UCSD-AML1 (cell line): ENCODE measurements around the gene KCNJ11.

Experiments
- DNase-seq: peaks from one replicate; lab custom pipeline; 2025; ENCODE audit not compliant: unreplicated experiment; lab: John Stamatoyannopoulos, UW

Gene KCNJ11

GRCh38 chr11:17410606-17411379 lies 22.3 kb upstream of the KCNJ11 start:
- no peak for DNase-seq

GRCh38 chr11:17408641-17409040 lies 20.2 kb upstream of the KCNJ11 start:
- DNase-seq: no peak

- DNase-seq: no peak
Observed at GRCh38 chr11:17408026-17408425, 19.6 kb upstream of the KCNJ11 start.

- no peak for DNase-seq
Observed at GRCh38 chr11:17407575-17407974, 19.1 kb upstream of the KCNJ11 start.

DNA sequence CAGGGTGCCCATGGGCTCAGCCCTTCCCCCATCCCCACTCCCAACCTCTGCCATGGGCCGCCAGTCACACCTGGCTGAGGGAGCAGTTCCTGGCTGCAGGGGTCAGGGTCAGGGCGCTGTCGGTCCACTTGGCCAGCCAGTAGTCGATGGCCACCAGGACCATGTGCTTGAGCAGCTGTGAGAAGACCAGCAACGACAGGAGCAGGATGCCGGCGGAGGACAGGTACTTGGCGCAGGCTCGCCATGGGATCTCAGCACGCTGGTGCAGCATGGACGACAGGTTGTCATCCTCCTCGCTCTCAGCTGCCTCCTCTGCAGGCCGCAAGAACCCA lies 18.3 kb upstream of the KCNJ11 start:
- no peak for DNase-seq

DNA sequence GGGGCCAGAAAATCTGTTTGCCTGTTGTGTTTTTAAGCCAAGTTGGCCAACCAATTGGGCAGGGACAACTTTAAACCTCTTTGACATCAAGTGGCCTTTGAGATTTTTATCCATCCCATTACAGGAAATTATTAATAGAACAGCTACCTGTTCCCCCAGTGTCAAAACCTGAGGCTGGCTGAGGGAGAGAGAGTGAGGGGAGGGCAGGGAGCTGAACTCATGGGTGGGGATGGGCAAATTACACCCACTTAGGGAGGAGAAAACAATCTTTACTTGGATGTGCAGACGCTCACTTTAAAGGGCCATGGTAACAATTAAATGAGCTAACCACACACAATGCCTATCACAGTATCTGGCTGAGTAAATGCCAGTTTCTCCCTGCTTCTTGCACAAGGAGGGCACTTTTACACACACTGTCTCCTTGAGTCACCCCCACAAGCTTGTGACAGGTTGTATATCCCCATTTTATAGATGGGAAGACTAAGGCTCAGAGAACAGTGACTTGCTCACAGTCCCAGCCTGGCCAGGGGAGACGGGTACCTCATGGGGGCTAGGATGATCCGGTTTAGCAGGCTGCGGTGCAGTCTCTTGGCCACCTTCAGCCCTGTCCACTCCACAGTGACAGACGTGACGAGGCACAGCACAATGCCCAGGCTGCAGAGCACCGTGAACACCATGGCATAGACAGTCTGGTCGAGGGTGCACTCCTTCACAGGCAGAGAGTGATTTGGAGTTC lies 17.8 kb upstream of the KCNJ11 start:
- no peak for DNase-seq

- DNase-seq: no peak
Observed at GRCh38 chr11:17405232-17406005, 17.0 kb upstream of the KCNJ11 start.

- no peak for DNase-seq
Observed at GRCh38 chr11:17403980-17404759, 15.7 kb upstream of the KCNJ11 start.

DNA sequence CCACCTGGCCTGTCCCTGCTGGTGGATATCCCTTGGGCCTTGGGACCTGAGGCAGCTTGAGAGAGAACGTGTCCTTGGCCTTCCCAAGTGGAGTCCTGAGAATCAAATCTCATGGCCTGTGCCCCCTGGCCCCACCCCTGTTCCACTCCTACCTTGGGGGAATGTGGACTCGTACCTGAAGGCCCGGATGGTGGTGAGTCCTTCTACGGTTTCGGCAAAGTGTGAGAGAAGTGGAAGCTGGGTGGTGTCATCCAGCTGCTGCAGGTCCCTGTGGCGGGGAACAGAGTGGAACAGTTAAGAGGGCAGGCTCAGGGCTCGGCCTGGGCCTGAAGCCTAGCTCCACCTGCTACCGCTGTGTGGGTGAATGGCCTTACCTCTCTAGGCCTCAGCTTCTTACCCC lies 14.0 kb upstream of the KCNJ11 start:
- DNase-seq: no peak

- no peak for DNase-seq
Observed at GRCh38 chr11:17401841-17402240, 13.4 kb upstream of the KCNJ11 start.

DNA sequence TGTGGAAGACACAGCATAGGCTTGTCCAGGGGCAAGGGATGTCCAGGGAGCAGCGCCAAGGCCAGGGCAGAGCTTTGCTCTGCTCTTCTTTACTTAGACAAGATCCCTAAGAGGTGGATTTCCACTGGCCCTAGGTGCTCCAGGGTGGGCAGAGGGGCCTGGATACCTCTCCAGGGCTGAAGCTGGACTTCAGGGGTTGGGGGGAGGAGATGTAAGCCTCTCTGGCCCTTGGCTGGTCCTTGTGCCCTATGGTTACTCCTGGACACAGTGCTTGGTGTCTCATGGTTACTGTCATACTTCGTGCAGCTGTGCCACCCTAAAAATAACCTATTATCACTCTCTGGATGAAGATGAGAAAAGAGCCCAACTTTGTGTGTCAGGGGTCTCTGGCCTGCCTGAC lies 12.9 kb upstream of the KCNJ11 start:
- DNase-seq: no peak

GRCh38 chr11:17400048-17400775 lies 11.8 kb upstream of the KCNJ11 start:
- no peak for DNase-seq

- no peak for DNase-seq
Observed at GRCh38 chr11:17399236-17399635, 10.8 kb upstream of the KCNJ11 start.

GRCh38 chr11:17397311-17398002 lies 9.0 kb upstream of the KCNJ11 start:
- DNase-seq: no peak

DNA sequence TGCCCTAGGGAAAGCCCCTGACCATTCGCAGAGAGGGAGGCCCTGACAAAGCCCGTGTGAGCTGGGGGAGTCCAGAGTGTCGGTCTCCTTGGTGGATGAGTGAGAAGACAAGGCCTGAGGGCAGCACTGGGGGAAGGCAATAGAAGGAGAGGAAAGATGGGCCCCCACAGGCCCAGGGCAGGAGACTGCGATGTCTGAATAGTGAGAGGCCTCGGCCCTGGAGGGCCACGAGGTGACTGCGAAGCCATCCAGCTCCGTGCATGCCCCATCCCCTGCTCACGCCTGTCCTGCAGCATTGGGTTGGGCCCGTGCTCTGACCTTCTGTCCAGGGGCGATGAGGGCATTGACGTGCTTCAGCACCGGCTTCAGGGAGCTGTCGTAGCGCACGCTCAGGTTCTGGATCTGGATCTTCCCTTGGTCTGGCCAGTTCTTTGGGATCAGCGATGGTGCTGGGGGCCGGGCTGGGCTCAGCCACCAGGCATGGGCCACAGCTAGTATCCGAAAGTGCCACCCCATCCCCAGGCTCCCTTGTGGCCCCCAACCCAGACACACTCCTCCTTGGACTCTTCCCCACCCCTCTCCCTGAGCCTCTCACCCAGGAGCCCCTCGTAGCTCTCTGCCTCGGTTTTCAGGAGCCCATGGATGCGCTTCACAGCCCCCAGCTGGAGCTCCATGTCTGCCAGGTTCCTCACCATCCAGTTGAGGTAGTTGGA lies 8.3 kb upstream of the KCNJ11 start:
- no peak for DNase-seq

DNA sequence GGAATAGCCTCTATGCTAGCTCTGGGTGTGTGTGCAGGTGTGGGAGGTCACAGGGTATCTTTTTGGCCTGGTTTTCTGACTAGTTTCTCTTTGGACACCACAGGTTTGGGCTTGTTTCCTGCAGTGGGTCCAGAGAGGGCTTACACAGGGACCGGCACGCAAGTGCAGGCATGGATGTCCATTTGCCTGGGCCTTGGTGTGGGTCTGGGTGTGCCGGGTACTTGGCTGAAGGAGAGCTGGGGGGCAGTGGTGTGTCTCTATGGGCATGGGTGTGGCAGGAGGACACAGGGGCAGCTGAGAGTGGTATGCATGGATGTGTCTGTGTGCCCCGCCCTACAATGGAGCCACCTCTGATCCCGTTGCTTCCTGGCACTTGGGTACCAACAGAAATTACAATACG lies 7.5 kb upstream of the KCNJ11 start:
- no peak for DNase-seq

GRCh38 chr11:17395554-17395961 lies 7.1 kb upstream of the KCNJ11 start:
- DNase-seq: no peak

DNA sequence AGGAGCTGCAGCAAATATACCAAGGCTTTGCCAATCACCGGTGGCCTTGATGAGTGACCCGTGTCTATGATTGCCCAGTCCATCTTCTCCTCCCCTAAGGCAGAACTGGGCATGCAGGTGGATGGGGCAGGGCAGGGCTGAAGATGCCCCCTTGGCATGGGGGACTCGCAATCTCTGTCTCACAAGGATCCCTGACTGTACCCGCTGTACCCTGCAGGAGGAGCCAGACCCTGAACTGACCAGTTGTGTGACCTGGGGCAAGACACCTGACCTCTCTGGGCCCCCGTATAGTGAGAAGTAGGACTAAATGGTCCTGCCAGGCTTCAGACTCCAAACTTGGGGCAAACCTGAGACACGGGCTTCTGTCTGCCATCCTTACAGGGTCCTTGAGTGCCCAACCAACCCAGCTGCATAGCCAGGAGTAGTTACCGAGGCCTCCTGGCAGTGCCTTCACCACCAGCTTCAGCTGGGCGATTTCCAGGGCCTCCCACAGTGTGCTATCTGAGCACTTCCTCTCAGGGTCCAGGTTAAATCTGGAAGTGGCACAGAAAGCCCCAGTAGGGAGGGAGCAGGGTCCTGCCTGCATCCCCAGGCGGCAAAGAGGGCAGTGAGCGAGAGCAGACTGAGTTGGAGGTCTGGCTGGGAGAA lies 6.4 kb upstream of the KCNJ11 start:
- no peak for DNase-seq

DNA sequence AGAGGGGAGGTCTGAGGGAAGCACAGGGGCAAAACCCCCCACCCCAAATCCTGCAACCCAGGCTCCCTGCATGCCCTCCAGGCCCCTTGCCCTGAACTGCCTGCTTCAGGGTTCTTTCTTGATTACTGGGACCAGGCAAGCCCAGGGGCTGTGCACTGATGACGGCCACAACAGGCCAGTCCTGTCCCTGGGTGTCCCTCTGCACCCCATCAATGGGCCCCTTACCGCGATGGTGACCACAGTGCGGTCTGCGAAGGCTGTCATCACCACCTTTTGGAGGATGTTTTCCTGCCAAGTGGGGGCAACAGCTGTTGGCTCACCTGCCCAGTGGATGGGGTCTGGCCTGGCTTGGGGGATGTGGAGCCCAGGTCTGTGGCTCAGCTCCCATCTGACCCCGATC lies 5.0 kb upstream of the KCNJ11 start:
- no peak for DNase-seq
